Duodenal mucosa (tissue), 2 donors: ENCODE measurements around the gene KCNQ4.

Experiments used
- H3K27ac ChIP-seq: one replicate; pipeline ENCODE4 v1.7.0; 2013; ENCODE audit warnings: low read depth, low read length
- H3K27me3 ChIP-seq, 2 donors: one replicate each; pipeline ENCODE4 v1.7.0; 2013; ENCODE audit warnings: low read length in 2 of 2, control low read depth in 1 of 2; ENCODE audit not compliant: insufficient read depth in 2 of 2, control insufficient read depth in 1 of 2
- H3K36me3 ChIP-seq, 2 donors: one replicate each; pipeline ENCODE4 v1.7.0; 2013; ENCODE audit warnings: low read length in 2 of 2, control low read depth in 1 of 2; ENCODE audit not compliant: insufficient read depth in 2 of 2, control insufficient read depth in 1 of 2
- H3K4me1 ChIP-seq, 2 donors: one replicate each; pipeline ENCODE4 v1.7.0; 2013; ENCODE audit warnings: low read length in 2 of 2, control low read depth in 1 of 2; ENCODE audit not compliant: insufficient read depth in 2 of 2, control insufficient read depth in 1 of 2
- H3K4me3 ChIP-seq, 2 donors: one replicate each; pipeline ENCODE4 v1.7.0; 2013; ENCODE audit warnings: low read length in 2 of 2, low read depth in 1 of 2
- H3K9ac ChIP-seq, 2 donors: one replicate each; pipeline ENCODE4 v1.7.0; 2013; ENCODE audit warnings: low read length in 2 of 2, low read depth in 1 of 2
- H3K9me3 ChIP-seq, 2 donors: one replicate each; pipeline ENCODE4 v1.7.0; 2013; ENCODE audit warnings: low read length in 2 of 2, control low read depth in 1 of 2; ENCODE audit not compliant: control insufficient read depth in 1 of 2

Gene KCNQ4

DNA sequence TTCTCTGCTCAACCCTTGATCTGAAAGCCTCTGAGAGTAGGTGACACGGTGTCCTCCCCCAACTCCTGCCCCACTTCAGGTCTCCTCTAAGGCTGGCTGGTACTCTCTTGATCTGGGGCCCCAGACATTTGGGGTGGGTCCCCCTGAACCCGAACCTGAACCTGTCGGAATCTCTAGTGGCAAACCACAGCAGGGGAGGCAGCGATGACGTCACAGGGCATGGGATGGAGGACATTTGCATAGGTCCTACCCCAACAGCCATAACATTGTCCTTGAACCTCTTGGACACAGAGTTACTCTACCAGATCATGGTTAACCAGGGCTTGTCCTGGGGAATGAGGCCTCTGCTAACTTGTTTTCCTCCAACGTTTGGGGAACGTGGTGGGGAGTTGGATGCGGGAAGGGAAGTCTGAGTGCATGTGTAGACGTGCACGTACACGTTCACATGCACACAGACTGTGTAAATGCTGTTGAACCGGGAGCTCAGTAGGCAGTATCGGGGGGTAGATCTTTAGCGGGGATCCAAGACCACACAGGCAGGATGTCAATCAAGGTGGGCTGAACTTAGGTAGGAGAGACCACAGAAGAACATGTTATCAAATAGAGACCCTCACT, 46.2 kb downstream of the KCNQ4 start:
- H3K27me3 ChIP-seq, result no peaks in the 10 kb centered on the region
- H3K27ac ChIP-seq, result no peak overlapping the region
- H3K4me3 ChIP-seq, result no peak overlapping the region
- H3K36me3 ChIP-seq, result no peaks in the 10 kb centered on the region
- H3K9me3 ChIP-seq, result no peaks in the 10 kb centered on the region
- H3K9ac ChIP-seq, result no peak overlapping the region
- H3K4me1 ChIP-seq, result no peaks in the 10 kb centered on the region

DNA sequence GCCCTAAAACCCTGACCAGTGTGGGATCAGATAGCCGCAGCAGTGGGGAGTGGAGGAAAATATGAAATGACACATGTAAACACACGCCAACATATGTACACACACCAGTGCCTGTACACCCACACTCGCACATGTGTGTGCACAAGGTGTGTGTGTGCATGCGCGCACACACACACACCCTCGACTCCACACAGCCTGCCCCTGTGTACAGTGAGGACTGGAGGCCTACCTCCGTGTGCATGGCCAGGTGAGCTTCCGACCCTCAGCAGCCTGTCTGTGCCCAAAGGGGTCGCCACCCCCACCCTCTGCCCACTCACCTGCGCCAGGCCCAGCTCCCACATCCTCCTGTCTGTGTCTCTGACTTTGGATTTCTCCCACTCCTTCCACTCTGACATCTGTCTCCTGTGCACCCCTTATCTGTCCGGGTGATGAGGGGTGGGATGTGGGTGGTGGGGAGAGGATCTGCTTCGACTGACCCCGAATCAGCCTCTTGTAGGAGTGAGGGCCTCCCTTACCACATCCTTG, 46.9 kb downstream of the KCNQ4 start:
- Histone ChIP-seq H3K27ac (no peak overlapping the region), H3K4me3 (no peak overlapping the region), H3K4me1 (no peaks in the 10 kb centered on the region), H3K9me3 (no peaks in the 10 kb centered on the region), H3K36me3 (no peaks in the 10 kb centered on the region), H3K27me3 (no peaks in the 10 kb centered on the region), H3K9ac (no peak overlapping the region)

- Histone ChIP-seq H3K36me3 (no peaks in the 10 kb centered on the region), H3K9me3 (no peaks in the 10 kb centered on the region), H3K4me3 (no peak overlapping the region), H3K4me1 (no peaks in the 10 kb centered on the region), H3K27me3 (no peaks in the 10 kb centered on the region), H3K27ac (no peak overlapping the region), H3K9ac (no peak overlapping the region)
Observed at GRCh38 chr1:40831001-40831732, 47.6 kb downstream of the KCNQ4 start.

GRCh38 chr1:40833979-40834378, 50.4 kb downstream of the KCNQ4 start:
- H3K9ac ChIP-seq, result no peak overlapping the region
- no peak overlapping the region for H3K27ac ChIP-seq
- H3K9me3 ChIP-seq, result no peaks in the 10 kb centered on the region
- H3K4me1 ChIP-seq, result no peaks in the 10 kb centered on the region
- H3K36me3 ChIP-seq, result no peaks in the 10 kb centered on the region
- H3K27me3 ChIP-seq, result no peaks in the 10 kb centered on the region
- H3K4me3 ChIP-seq, result no peak overlapping the region

DNA sequence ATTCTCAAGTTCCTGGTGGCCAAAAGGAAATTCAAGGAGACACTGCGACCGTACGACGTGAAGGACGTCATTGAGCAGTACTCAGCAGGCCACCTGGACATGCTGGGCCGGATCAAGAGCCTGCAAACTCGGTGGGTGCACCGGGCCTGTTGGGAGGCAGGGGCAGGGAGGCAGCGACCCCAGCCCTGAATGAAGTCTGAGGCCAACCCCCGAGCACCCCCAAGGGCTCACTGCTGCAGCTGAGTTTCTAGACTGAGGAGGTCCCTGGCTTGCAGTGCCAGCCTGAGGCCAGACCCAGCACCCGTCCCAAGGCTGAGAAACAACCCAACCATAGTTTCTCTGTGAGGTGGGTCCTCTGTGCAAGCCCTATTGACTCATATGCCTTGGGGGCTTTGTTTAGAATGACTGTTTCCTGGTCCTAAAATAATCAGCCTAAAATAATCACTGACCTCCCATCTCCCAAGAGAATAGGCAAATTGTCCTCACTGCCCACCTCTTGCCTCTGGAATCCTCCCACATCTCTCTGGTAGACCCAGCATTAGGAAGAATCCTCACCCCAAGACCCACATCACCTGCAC, 51.5 kb downstream of the KCNQ4 start:
- Histone ChIP-seq H3K9ac (no peak overlapping the region), H3K27me3 (no peaks in the 10 kb centered on the region), H3K4me1 (no peaks in the 10 kb centered on the region), H3K27ac (no peak overlapping the region), H3K36me3 (no peaks in the 10 kb centered on the region), H3K9me3 (no peaks in the 10 kb centered on the region), H3K4me3 (no peak overlapping the region)

DNA sequence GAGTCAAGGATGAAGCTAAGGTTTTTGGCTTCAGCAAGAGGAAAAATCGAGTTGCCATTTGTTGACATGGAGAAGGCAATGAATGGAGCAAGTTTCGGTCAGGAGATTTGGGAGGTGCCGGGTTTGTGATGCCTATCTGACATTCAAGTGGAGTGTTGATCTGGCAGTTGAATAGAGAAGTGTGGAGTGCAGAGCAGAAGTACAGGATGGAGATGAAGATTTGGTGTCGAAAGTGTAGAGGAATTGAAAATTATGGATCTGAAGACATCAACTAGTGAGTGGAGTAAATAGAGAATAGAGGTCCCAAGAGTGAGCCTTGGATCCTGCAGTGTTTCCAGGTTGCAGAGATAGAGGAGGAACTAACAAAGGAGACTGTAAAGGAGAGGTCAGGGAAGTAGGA, 52.7 kb downstream of the KCNQ4 start:
- H3K4me3 ChIP-seq, result no peak overlapping the region
- H3K4me1 ChIP-seq, result no peaks in the 10 kb centered on the region
- no peaks in the 10 kb centered on the region for H3K9me3 ChIP-seq
- H3K36me3 ChIP-seq, result no peaks in the 10 kb centered on the region
- H3K27ac ChIP-seq, result no peak overlapping the region
- no peak overlapping the region for H3K9ac ChIP-seq
- no peaks in the 10 kb centered on the region for H3K27me3 ChIP-seq

DNA sequence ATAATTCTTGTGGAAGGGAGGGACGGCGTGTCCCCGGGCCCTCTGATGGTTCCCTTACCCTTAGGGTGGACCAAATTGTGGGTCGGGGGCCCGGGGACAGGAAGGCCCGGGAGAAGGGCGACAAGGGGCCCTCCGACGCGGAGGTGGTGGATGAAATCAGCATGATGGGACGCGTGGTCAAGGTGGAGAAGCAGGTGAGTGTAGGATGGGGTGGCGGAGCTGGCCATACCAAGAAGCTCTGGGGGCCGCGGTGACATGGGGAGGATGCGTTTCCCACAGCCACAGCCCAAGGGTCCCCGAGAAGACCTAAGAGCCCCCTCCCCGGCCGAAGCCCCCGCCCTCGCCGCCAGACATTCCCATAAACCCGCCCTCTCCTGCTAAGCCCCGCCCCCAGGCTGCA, 54.0 kb downstream of the KCNQ4 start:
- H3K27ac ChIP-seq, result no peak overlapping the region
- H3K4me3 ChIP-seq, result no peak overlapping the region
- no peaks in the 10 kb centered on the region for H3K36me3 ChIP-seq
- no peaks in the 10 kb centered on the region for H3K4me1 ChIP-seq
- H3K27me3 ChIP-seq, result no peaks in the 10 kb centered on the region
- H3K9me3 ChIP-seq, result no peaks in the 10 kb centered on the region
- no peak overlapping the region for H3K9ac ChIP-seq

GRCh38 chr1:40838045-40838979, 54.7 kb downstream of the KCNQ4 start:
- Histone ChIP-seq H3K27ac (no peak overlapping the region), H3K36me3 (no peaks in the 10 kb centered on the region), H3K4me3 (no peak overlapping the region)

GRCh38 chr1:40838980-40839942, 55.7 kb downstream of the KCNQ4 start:
- Histone ChIP-seq H3K9ac (no peak overlapping the region), H3K27me3 (no peaks in the 10 kb centered on the region), H3K36me3 (no peaks in the 10 kb centered on the region), H3K27ac (no peak overlapping the region), H3K4me3 (no peak overlapping the region), H3K9me3 (no peaks in the 10 kb centered on the region), H3K4me1 (no peaks in the 10 kb centered on the region)

More at GRCh38 chr1:40838045-40838979, 54.7 kb downstream of the KCNQ4 start:
- no peaks in the 10 kb centered on the region for H3K27me3 ChIP-seq
- H3K9ac ChIP-seq, result no peak overlapping the region
- H3K4me1 ChIP-seq, result no peaks in the 10 kb centered on the region
- no peaks in the 10 kb centered on the region for H3K9me3 ChIP-seq
